GM18867 (cell line): ENCODE data around the gene RTL1.

Experiments used
- ATAC-seq: cut with Tn5 transposase; IDR thresholded peaks from one replicate; pipeline ENCODE4 v1.9.1; 2021; ENCODE audit warnings: mild to moderate bottlenecking, moderate library complexity; ENCODE audit not compliant: unreplicated experiment

RTL1 gene

GRCh38 chr14:100836941-100837804 lies 66.3 kb downstream of the RTL1 start:
- ATAC-seq: no peak

- no peak for ATAC-seq
Measured at GRCh38 chr14:100836311-100836805, 67.2 kb downstream of the RTL1 start.

- ATAC-seq: no peak
Measured at GRCh38 chr14:100835548-100836310, 67.8 kb downstream of the RTL1 start.

DNA sequence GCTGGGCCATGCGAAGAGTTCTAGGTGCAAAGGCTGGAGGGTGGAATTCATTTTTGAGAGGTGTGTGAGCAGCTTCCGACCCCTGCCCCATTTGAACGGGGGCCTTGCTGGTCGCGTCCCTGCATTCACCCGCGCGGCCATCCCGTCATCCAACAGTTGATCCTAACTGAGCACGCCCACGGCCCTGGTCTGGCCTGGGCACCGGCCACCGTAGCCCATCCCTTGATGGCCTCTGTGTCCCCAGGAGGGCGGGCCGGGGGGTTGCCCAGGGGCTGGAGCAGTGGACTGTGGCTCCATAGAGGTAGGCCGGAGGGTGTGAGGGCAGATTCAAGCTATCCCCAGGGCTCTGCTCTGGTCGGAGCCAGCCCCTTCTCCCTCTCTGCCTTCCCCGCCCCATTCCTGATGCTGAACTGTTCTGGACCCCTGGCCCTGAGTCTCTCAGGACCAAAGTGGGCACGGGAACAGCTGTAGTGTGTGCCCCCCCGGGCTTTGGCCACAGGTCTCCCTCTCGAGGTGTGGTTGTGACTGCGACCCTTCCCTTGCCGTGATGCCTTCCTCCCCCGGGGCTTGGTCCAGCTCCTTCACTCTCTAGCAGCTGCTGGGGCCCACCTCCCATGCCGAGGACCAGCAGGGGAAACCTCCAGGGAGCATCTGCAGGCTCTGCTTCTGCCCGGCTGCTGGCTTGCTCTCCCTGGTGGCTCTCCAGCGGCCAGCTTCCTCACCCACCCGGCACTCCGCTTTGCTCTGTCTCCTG lies 68.6 kb downstream of the RTL1 start:
- no peak for ATAC-seq

DNA sequence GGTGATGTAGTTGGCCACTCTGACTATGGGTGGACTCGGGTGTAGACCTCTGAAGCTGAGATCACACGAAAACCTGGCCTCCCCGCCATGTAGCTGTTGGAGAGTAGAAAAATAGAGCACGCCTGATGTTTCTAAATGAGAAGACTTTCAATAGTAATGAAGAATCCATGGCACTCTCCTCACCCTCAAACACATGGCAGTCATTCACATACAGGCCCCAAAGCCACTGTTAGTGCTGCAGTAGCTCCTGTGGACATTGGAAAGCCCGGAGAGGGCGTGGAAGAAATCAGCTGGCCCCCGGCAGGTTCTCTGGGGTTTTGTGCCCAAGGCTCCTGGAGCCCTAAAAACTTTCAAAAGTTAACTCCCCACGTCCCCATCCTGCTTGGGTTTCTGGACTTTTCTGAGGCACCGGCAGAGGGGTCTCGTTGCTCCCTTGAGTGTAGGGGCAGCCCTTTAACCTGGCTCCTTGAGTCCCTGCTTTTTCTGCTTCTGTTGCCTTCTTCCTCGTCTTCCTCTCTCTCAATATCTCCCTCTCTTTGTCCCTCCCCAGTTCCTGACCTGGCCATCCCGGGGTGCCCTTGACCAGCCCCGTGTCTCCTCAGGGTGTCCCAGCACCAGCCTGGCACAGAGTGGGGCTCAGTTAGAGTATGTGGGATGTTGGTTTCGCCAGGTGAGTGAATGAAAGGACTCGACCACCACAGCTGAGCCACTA lies 69.3 kb downstream of the RTL1 start:
- ATAC-seq: no peak

DNA sequence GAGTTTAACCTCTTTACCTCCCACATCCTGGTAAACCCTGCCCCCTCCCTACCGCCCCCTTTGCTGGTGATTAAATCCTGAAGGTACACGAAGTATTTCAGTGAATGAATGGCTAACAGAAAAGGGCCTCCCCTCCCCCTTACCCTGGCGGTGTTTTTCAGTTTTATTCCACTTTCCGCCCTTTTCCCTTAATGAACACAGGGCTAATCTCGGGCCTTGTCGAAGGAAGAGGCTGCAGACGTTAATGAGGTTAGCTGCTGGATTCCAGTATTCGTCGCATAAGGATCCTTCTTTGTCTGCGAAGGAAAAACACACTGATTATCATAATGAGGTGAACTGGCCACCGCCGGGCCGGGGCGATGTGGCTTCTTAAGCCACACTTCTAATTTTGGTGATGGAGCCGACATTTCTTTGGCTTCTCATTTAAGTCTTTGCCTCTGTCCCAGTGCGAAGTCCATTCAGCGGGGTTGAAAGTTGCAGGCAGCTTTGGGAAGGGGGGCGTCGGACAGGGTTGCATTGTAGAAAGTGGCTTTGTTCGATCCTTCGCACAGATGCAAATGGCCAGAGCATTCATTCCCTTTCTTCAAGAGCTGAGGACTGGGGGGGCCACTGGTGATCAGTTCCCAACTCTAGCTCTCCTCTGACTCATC lies 71.1 kb downstream of the RTL1 start:
- ATAC-seq: no peak

- ATAC-seq: no peak
Measured at GRCh38 chr14:100830681-100831080, 72.8 kb downstream of the RTL1 start.
